Measurements from ENCODE around the gene CEP72. TPM values are rescaled to one million over a fixed set of nuclear protein-coding genes. Genes with fewer than 3 reads are reported as not detected.

CEP72 gene
- total and polyA plus RNA-seq, 4 donors: 1.3 to 5.9 (median 2.6) TPM

GRCh38 chr5:622946-623522 is 10.9 kb downstream of the CEP72 start:
- no peaks in the 10 kb centered on the region for H3K9me3 ChIP-seq (ENCODE audit: control insufficient read depth in 4 of 4, low read length in 3 of 4)
- H3K27me3 ChIP-seq (ENCODE audit: control insufficient read depth in 4 of 4, insufficient read depth in 4 of 4, low read length in 3 of 4): no peaks in the 10 kb centered on the region
- 98% methylated on average over 31 of the region's 31 CpGs for WGBS
- TF ChIP-seq MAX (IDR thresholded peaks at IDR 0.05): no peak
- no peak for TF ChIP-seq ATF3 (IDR thresholded peaks at IDR 0.05)
- TF ChIP-seq TAF1 (conservative IDR thresholded peaks at IDR 0.05): no peak
- no peak for TF ChIP-seq SP1 (IDR thresholded peaks at IDR 0.05)
- no peak for TF ChIP-seq JUND (IDR thresholded peaks at IDR 0.05)
- no peak for TF ChIP-seq RAD21 (IDR thresholded peaks at IDR 0.05)
- TF ChIP-seq, protein P1, sequence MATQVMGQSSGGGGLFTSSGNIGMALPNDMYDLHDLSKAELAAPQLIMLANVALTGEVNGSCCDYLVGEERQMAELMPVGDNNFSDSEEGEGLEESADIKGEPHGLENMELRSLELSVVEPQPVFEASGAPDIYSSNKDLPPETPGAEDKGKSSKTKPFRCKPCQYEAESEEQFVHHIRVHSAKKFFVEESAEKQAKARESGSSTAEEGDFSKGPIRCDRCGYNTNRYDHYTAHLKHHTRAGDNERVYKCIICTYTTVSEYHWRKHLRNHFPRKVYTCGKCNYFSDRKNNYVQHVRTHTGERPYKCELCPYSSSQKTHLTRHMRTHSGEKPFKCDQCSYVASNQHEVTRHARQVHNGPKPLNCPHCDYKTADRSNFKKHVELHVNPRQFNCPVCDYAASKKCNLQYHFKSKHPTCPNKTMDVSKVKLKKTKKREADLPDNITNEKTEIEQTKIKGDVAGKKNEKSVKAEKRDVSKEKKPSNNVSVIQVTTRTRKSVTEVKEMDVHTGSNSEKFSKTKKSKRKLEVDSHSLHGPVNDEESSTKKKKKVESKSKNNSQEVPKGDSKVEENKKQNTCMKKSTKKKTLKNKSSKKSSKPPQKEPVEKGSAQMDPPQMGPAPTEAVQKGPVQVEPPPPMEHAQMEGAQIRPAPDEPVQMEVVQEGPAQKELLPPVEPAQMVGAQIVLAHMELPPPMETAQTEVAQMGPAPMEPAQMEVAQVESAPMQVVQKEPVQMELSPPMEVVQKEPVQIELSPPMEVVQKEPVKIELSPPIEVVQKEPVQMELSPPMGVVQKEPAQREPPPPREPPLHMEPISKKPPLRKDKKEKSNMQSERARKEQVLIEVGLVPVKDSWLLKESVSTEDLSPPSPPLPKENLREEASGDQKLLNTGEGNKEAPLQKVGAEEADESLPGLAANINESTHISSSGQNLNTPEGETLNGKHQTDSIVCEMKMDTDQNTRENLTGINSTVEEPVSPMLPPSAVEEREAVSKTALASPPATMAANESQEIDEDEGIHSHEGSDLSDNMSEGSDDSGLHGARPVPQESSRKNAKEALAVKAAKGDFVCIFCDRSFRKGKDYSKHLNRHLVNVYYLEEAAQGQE (IDR thresholded peaks at IDR 0.05): no peak
- TF ChIP-seq ZBTB33 (IDR thresholded peaks at IDR 0.05): no peak
- no peak for TF ChIP-seq EGR1 (IDR thresholded peaks at IDR 0.05; ENCODE audit: low read depth in 2 of 2)
- no peak for TF ChIP-seq RXRA (IDR thresholded peaks at IDR 0.05)
- no peak for TF ChIP-seq NR2F2 (IDR thresholded peaks at IDR 0.05)
- no peak for TF ChIP-seq FOXA1 (IDR thresholded peaks at IDR 0.05)
- TF ChIP-seq HNF4A (conservative IDR thresholded peaks at IDR 0.05): no peak
- TF ChIP-seq GABPA (IDR thresholded peaks at IDR 0.05 in 1 of 2, conservative IDR thresholded peaks at IDR 0.05 in 1 of 2): no peak
- no peak for TF ChIP-seq YY1 (IDR thresholded peaks at IDR 0.05)
- H3K27ac ChIP-seq (ENCODE audit: low read depth in 1 of 2, low read length in 2 of 2): no peak overlapping the region
- no peak for DNase-seq (ENCODE audit: low spot score)
- peaks cover 12 to 50% (median 16%) of the 10 kb centered on the region in 4 donors for H3K36me3 ChIP-seq (ENCODE audit: control insufficient read depth in 4 of 4, insufficient read depth in 3 of 4, low read depth in 1 of 4, low read length in 3 of 4)
- H3K4me1 ChIP-seq (ENCODE audit: control insufficient read depth in 4 of 4, insufficient read depth in 4 of 4, low read length in 3 of 4): no peaks in the 10 kb centered on the region
- no peak overlapping the region for H3K9ac ChIP-seq (ENCODE audit: low read depth in 1 of 2, low read length in 2 of 2)
- H3K4me3 ChIP-seq (ENCODE audit: low read depth in 1 of 3, low read length in 3 of 3): no peak overlapping the region

DNA sequence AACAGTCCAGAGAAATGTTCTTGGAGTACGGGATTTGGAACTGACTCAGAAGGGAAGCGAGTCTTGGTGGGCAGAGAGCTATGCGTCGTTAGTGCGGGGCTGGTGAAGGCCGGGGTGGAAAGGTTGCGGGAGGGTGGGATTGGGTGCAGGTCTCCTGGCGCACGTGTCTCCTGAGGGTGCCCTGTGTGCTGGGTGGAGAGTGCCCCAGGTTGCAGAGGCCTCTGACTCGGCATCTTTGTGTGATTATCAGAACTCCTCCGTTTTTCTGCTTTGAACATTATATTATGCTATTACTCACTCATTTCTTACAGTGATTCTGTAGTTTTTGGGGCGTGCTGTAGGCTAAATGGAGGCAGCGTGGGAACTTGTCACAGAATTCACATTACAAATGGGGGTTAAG is 11.4 kb downstream of the CEP72 start:
- Histone ChIP-seq H3K9me3 (ENCODE audit: control insufficient read depth in 4 of 4, low read length in 3 of 4) (no peaks in the 10 kb centered on the region), H3K4me1 (ENCODE audit: control insufficient read depth in 4 of 4, insufficient read depth in 4 of 4, low read length in 3 of 4) (no peaks in the 10 kb centered on the region), H3K4me3 (ENCODE audit: low read depth in 1 of 3, low read length in 3 of 3) (no peak overlapping the region), H3K27me3 (ENCODE audit: control insufficient read depth in 4 of 4, insufficient read depth in 4 of 4, low read length in 3 of 4) (no peaks in the 10 kb centered on the region), H3K27ac (ENCODE audit: low read depth in 1 of 2, low read length in 2 of 2) (no peak overlapping the region), H3K9ac (ENCODE audit: low read depth in 1 of 2, low read length in 2 of 2) (no peak overlapping the region), H3K36me3 (ENCODE audit: control insufficient read depth in 4 of 4, insufficient read depth in 3 of 4, low read depth in 1 of 4, low read length in 3 of 4) (peaks cover 12 to 55% (median 16%) of the 10 kb centered on the region in 4 donors)
- TF ChIP-seq ATF3 (IDR thresholded peaks at IDR 0.05): no peak
- TF ChIP-seq FOXA2 (IDR thresholded peaks at IDR 0.05): no peak
- TF ChIP-seq HNF4A (conservative IDR thresholded peaks at IDR 0.05): no peak
- no peak for TF ChIP-seq JUND (IDR thresholded peaks at IDR 0.05)
- no peak for TF ChIP-seq TAF1 (conservative IDR thresholded peaks at IDR 0.05)
- no peak for TF ChIP-seq SP1 (IDR thresholded peaks at IDR 0.05)
- TF ChIP-seq NR2F2 (IDR thresholded peaks at IDR 0.05): no peak
- TF ChIP-seq FOXA1 (IDR thresholded peaks at IDR 0.05): no peak
- no peak for TF ChIP-seq MAX (IDR thresholded peaks at IDR 0.05)
- TF ChIP-seq EGR1 (IDR thresholded peaks at IDR 0.05; ENCODE audit: low read depth in 2 of 2): no peak
- TF ChIP-seq CTCF (IDR thresholded peaks at IDR 0.05; ENCODE audit: low read depth, low read length, missing input control): no peak
- no peak for TF ChIP-seq YY1 (IDR thresholded peaks at IDR 0.05)
- 94% methylated on average over 13 of the region's 13 CpGs for WGBS
- no peak for DNase-seq (ENCODE audit: low spot score)
